Measurements from ENCODE around the gene UGT1A8. TPM values are rescaled to one million over a fixed set of nuclear protein-coding genes. Genes with fewer than 3 reads are reported as not detected.

Gene UGT1A8
- total RNA-seq, 1 experiment from 2014 or later: not detected

DNA sequence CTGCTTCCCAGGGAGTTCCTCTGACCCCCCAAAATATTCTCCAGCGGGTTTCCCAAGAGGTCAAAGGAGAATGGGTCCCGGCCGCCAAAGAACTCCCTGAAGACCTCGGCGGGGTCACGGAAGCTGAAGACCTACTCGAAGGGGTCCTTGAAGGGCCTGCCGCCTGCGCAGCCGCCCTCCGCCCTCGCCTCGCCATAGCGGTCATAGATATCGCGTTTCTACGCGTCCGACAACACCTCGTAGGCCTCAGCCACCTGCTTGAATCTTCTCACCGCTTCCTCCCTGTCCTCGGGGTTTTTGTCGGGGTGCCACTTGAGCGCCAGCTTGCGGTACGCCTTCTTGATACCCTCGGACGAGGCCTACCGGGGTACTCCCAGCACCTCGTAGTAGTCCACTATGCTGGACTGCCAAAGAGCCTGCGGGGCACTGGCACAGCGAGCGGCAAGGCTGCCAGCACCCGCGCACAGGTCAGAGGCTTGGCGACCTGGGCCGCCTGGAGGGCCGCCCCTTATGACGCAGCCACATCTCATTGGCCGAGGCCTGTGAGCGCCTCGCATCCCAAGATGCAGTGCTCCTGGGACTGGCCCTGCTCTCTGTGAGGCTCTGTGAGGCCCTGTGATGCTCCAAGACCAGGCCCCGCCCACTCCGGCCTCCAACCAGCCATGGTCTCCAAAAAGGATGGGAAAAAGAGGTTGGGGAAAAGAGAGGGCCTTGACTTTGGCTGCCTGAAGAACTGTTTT lies 137.6 kb downstream of the UGT1A8 start:
- Mint-ChIP-seq H3K9me3 (ENCODE audit: unreplicated experiment) (peaks cover 12% of the 10 kb centered on the region), H3K27ac (ENCODE audit: low read depth, unreplicated experiment) (no peak overlapping the region), H3K27me3 (ENCODE audit: insufficient read depth, unreplicated experiment) (no peaks in the 10 kb centered on the region), H3K4me3 (ENCODE audit: unreplicated experiment) (no peak overlapping the region), H3K36me3 (ENCODE audit: insufficient read depth, unreplicated experiment) (no peaks in the 10 kb centered on the region), H3K4me1 (ENCODE audit: insufficient read depth, unreplicated experiment) (no peaks in the 10 kb centered on the region)
- intact Hi-C loops (cut with micrococcal nuclease): no loop called here
- no TSS peak for BruUV-seq (replicated peaks)
- TF ChIP-seq, protein P1, sequence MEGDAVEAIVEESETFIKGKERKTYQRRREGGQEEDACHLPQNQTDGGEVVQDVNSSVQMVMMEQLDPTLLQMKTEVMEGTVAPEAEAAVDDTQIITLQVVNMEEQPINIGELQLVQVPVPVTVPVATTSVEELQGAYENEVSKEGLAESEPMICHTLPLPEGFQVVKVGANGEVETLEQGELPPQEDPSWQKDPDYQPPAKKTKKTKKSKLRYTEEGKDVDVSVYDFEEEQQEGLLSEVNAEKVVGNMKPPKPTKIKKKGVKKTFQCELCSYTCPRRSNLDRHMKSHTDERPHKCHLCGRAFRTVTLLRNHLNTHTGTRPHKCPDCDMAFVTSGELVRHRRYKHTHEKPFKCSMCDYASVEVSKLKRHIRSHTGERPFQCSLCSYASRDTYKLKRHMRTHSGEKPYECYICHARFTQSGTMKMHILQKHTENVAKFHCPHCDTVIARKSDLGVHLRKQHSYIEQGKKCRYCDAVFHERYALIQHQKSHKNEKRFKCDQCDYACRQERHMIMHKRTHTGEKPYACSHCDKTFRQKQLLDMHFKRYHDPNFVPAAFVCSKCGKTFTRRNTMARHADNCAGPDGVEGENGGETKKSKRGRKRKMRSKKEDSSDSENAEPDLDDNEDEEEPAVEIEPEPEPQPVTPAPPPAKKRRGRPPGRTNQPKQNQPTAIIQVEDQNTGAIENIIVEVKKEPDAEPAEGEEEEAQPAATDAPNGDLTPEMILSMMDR (IDR thresholded peaks at IDR 0.05; ENCODE audit: unreplicated experiment): no peak
- CTCF ChIA-PET: no interaction called here
- DNase-seq (ENCODE audit: unreplicated experiment): no peak
- POLR2A ChIA-PET: no interaction called here

DNA sequence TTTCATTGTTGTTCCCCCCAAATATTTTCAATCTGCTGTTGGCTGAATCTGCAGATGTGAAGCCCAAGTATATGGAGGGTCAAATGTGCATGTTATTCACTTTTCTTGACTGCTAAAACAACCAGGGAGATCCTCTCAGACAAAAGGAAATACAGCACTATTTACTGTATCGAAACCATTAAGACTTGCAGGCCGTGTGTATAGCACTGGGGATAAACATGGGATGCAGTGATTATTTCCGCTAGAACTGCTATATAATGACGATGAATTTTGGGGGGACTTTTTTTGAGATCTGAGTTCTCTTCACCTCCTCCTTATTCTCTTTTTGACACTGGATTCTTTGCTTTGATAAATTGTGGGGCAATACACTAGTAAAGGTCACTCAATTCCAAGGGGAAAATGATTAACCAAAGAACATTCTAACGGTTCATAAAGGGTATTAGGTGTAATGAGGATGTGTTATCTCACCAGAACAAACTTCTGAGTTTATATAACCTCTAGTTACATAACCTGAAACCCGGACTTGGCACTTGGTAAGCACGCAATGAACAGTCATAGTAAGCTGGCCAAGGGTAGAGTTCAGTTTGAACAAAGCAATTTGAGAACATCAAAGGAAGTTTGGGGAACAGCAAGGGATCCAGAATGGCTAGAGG lies 139.1 kb downstream of the UGT1A8 start:
- Mint-ChIP-seq H3K27me3 (ENCODE audit: insufficient read depth, unreplicated experiment) (no peaks in the 10 kb centered on the region), H3K4me3 (ENCODE audit: unreplicated experiment) (no peak overlapping the region), H3K4me1 (ENCODE audit: insufficient read depth, unreplicated experiment) (no peaks in the 10 kb centered on the region), H3K9me3 (ENCODE audit: unreplicated experiment) (peaks cover 4% of the 10 kb centered on the region), H3K36me3 (ENCODE audit: insufficient read depth, unreplicated experiment) (no peaks in the 10 kb centered on the region), H3K27ac (ENCODE audit: low read depth, unreplicated experiment) (no peak overlapping the region)
- TF ChIP-seq, protein P1 (IDR thresholded peaks at IDR 0.05; ENCODE audit: unreplicated experiment): no peak
- ChIA-PET CTCF (interaction anchor here (1.2 kb wide), 1 partner anchor 45 kb away, joined by 3 read pairs; no protein-coding TSS in a partner anchor), POLR2A (interaction anchor here (0.7 kb wide), 1 partner anchor 384 kb away, joined by 3 read pairs; no protein-coding TSS in a partner anchor)
- intact Hi-C loops (cut with micrococcal nuclease): no loop called here
- no TSS peak for BruUV-seq (replicated peaks)
- peak; percentile 5 for DNase-seq (ENCODE audit: unreplicated experiment)

- TF ChIP-seq, protein P1 (IDR thresholded peaks at IDR 0.05; ENCODE audit: unreplicated experiment): no peak
- Mint-ChIP-seq H3K4me1 (ENCODE audit: insufficient read depth, unreplicated experiment) (no peaks in the 10 kb centered on the region), H3K9me3 (ENCODE audit: unreplicated experiment) (no peaks in the 10 kb centered on the region), H3K4me3 (ENCODE audit: unreplicated experiment) (no peak overlapping the region), H3K36me3 (ENCODE audit: insufficient read depth, unreplicated experiment) (no peaks in the 10 kb centered on the region), H3K27ac (ENCODE audit: low read depth, unreplicated experiment) (no peak overlapping the region), H3K27me3 (ENCODE audit: insufficient read depth, unreplicated experiment) (no peaks in the 10 kb centered on the region)
- no TSS peak for BruUV-seq (replicated peaks)
- no peak for DNase-seq (ENCODE audit: unreplicated experiment)
- POLR2A ChIA-PET: no interaction called here
- intact Hi-C loops (cut with micrococcal nuclease): no loop called here
- CTCF ChIA-PET: interaction anchor here (0.9 kb wide), 1 partner anchor 40 kb away, joined by 3 read pairs; no protein-coding TSS in a partner anchor
Measured at GRCh38 chr2:233758141-233758540, 140.7 kb downstream of the UGT1A8 start.

- no peaks in the 10 kb centered on the region for H3K27me3 Mint-ChIP-seq (ENCODE audit: insufficient read depth, unreplicated experiment)
- peaks cover 5% of the 10 kb centered on the region for H3K4me1 Mint-ChIP-seq (ENCODE audit: insufficient read depth, unreplicated experiment)
- no peaks in the 10 kb centered on the region for H3K9me3 Mint-ChIP-seq (ENCODE audit: unreplicated experiment)
- intact Hi-C loops (cut with micrococcal nuclease): no loop called here
- no TSS peak for BruUV-seq (replicated peaks)
- POLR2A ChIA-PET: no interaction called here
- H3K4me3 Mint-ChIP-seq (ENCODE audit: unreplicated experiment): no peak overlapping the region
- H3K36me3 Mint-ChIP-seq (ENCODE audit: insufficient read depth, unreplicated experiment): no peaks in the 10 kb centered on the region
- no peak overlapping the region for H3K27ac Mint-ChIP-seq (ENCODE audit: low read depth, unreplicated experiment)
- TF ChIP-seq, protein P1 (IDR thresholded peaks at IDR 0.05; ENCODE audit: unreplicated experiment): no peak
- DNase-seq (ENCODE audit: unreplicated experiment): no peak
- CTCF ChIA-PET: interaction anchor here (0.9 kb wide), 1 partner anchor 40 kb away, joined by 3 read pairs; no protein-coding TSS in a partner anchor
Measured at GRCh38 chr2:233758849-233759248, 141.4 kb downstream of the UGT1A8 start.
